ENCODE measurements around the gene TAF4B. TPM values are rescaled to one million over a fixed set of nuclear protein-coding genes. Genes with fewer than 3 reads are reported as not detected.

The TAF4B gene
- total RNA-seq, 2 experiments from 2014 or later, result 50.1 to 52.3 TPM

GRCh38 chr18:26286008-26286407, 59.8 kb downstream of the TAF4B start:
- BruUV-seq (replicated peaks), result no TSS peak
- no peak overlapping the region for H2AFZ ChIP-seq (ENCODE audit: low read length)
- TF ChIP-seq CTCF (conservative IDR thresholded peaks at IDR 0.05; ENCODE audit: low read length) (no peak), EZH2phosphoT487 (IDR thresholded peaks at IDR 0.05; ENCODE audit: borderline replicate concordance, low read depth, low read length) (no peak)
- no peaks in the 10 kb centered on the region for H4K20me1 ChIP-seq (ENCODE audit: insufficient read depth, low read length)
- H3K4me1 ChIP-seq (ENCODE audit: insufficient read depth, low read length, poor library complexity, severe bottlenecking), result no peaks in the 10 kb centered on the region
- H3K79me2 ChIP-seq (ENCODE audit: insufficient read depth, low read depth, low read length), result peaks cover 15% of the 10 kb centered on the region; the same call in 1 of the 2 replicates
- H3K9me3 ChIP-seq (ENCODE audit: low read length), result no peaks in the 10 kb centered on the region
- H3K27ac ChIP-seq (ENCODE audit: low read depth, low read length, poor library complexity, severe bottlenecking), result no peak overlapping the region
- H3K4me3 ChIP-seq (ENCODE audit: low read depth, low read length, poor library complexity, severe bottlenecking), result no peak overlapping the region
- CTCF ChIA-PET (ENCODE audit: unreplicated experiment), result no interaction called here
- peaks cover 88% of the 10 kb centered on the region for H3K36me3 ChIP-seq (ENCODE audit: insufficient read depth, low read length)
- H3K9me2 ChIP-seq (ENCODE audit: insufficient read depth, low read length), result no peaks in the 10 kb centered on the region
- DNase-seq (ENCODE audit: low spot score), result no peak
- intact Hi-C loops (cut with micrococcal nuclease; ENCODE audit: unreplicated experiment), result no loop called here
- POLR2A ChIA-PET, result interaction anchor here (0.7 kb wide), 1 partner anchor 50 kb away, joined by 3 read pairs; no protein-coding TSS in a partner anchor
- H3K4me2 ChIP-seq (ENCODE audit: low read length), result no peak overlapping the region

GRCh38 chr18:26287644-26288043, 61.4 kb downstream of the TAF4B start:
- BruUV-seq (replicated peaks), result TSS peak; percentile 21
- Histone ChIP-seq H3K36me3 (ENCODE audit: insufficient read depth, low read length) (peaks cover 84% of the 10 kb centered on the region), H3K9me3 (ENCODE audit: low read length) (no peaks in the 10 kb centered on the region), H4K20me1 (ENCODE audit: insufficient read depth, low read length) (no peaks in the 10 kb centered on the region), H2AFZ (ENCODE audit: low read length) (no peak overlapping the region), H3K9me2 (ENCODE audit: insufficient read depth, low read length) (no peaks in the 10 kb centered on the region), H3K4me3 (ENCODE audit: low read depth, low read length, poor library complexity, severe bottlenecking) (no peak overlapping the region), H3K4me1 (ENCODE audit: insufficient read depth, low read length, poor library complexity, severe bottlenecking) (no peaks in the 10 kb centered on the region), H3K79me2 (ENCODE audit: insufficient read depth, low read depth, low read length) (peaks cover 25% of the 10 kb centered on the region; the same call in 1 of the 2 replicates), H3K4me2 (ENCODE audit: low read length) (no peak overlapping the region), H3K27ac (ENCODE audit: low read depth, low read length, poor library complexity, severe bottlenecking) (no peak overlapping the region)
- no peak for TF ChIP-seq CTCF (conservative IDR thresholded peaks at IDR 0.05; ENCODE audit: low read length)
- no peak for TF ChIP-seq EZH2phosphoT487 (IDR thresholded peaks at IDR 0.05; ENCODE audit: borderline replicate concordance, low read depth, low read length)
- POLR2A ChIA-PET, result interaction anchor here (0.6 to 1.5 kb wide), 3 partner anchors 17 to 154 kb away, joined by 3 to 5 read pairs (median 3); no protein-coding TSS in a partner anchor
- CTCF ChIA-PET (ENCODE audit: unreplicated experiment), result no interaction called here
- no peak for DNase-seq (ENCODE audit: low spot score)
- intact Hi-C loops (cut with micrococcal nuclease; ENCODE audit: unreplicated experiment), result no loop called here

GRCh38 chr18:26290385-26290784, 64.1 kb downstream of the TAF4B start:
- Histone ChIP-seq H2AFZ (ENCODE audit: low read length) (no peak overlapping the region), H3K36me3 (ENCODE audit: insufficient read depth, low read length) (peaks cover 86% of the 10 kb centered on the region), H3K4me3 (ENCODE audit: low read depth, low read length, poor library complexity, severe bottlenecking) (no peak overlapping the region), H3K27ac (ENCODE audit: low read depth, low read length, poor library complexity, severe bottlenecking) (no peak overlapping the region), H3K4me1 (ENCODE audit: insufficient read depth, low read length, poor library complexity, severe bottlenecking) (no peaks in the 10 kb centered on the region), H3K4me2 (ENCODE audit: low read length) (no peak overlapping the region), H3K9me3 (ENCODE audit: low read length) (no peaks in the 10 kb centered on the region), H4K20me1 (ENCODE audit: insufficient read depth, low read length) (no peaks in the 10 kb centered on the region), H3K9me2 (ENCODE audit: insufficient read depth, low read length) (no peaks in the 10 kb centered on the region), H3K79me2 (ENCODE audit: insufficient read depth, low read depth, low read length) (peaks cover 33% of the 10 kb centered on the region; the same call in 1 of the 2 replicates)
- BruUV-seq (replicated peaks), result no TSS peak
- DNase-seq (ENCODE audit: low spot score), result no peak
- TF ChIP-seq EZH2phosphoT487 (IDR thresholded peaks at IDR 0.05; ENCODE audit: borderline replicate concordance, low read depth, low read length) (no peak), CTCF (conservative IDR thresholded peaks at IDR 0.05; ENCODE audit: low read length) (no peak)
- ChIA-PET CTCF (ENCODE audit: unreplicated experiment) (no interaction called here), POLR2A (interaction anchor here (0.9 kb wide), 1 partner anchor 279 kb away, joined by 3 read pairs; no protein-coding TSS in a partner anchor)
- intact Hi-C loops (cut with micrococcal nuclease; ENCODE audit: unreplicated experiment), result no loop called here

Data from OCI-LY7 (cell line).